ENCODE data around the gene RNF187. TPM values are rescaled to one million over a fixed set of nuclear protein-coding genes. Genes with fewer than 3 reads are reported as not detected.

Gene RNF187
- total RNA-seq = 48.0 and 53.9 TPM in 2 replicates

DNA sequence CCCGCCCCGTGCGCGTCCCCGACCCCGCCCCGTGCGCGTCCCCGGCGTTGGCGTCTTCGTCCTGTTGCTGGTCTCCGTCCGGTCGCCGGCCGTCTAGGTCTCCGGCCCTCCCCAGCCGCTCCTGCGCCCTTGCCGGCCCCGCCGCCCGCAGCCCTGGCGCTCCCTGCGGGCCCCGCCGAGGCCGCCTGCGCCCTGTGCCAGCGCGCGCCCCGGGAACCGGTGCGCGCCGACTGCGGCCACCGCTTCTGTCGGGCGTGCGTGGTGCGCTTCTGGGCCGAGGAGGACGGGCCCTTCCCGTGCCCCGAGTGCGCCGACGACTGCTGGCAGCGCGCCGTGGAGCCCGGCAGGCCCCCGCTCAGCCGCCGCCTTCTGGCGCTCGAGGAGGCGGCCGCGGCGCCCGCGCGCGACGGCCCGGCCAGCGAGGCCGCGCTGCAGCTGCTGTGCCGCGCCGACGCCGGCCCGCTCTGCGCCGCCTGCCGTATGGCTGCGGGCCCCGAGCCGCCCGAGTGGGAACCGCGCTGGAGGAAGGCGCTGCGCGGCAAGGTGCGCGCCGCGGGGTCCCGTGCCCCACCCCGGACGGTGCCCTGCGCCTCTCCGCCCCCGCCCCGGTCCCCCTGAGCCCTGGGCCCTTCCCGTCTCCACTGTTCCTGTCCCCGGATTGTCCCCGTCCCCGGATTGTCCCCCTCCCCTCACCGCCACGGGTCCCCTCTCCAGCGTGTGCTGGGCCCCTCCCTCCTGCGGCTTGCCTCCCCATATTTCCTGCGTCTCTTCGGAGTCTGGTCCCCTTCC lies at the start of gene RNF187:
Gene RNF187 (plus strand): TSS at position 47 of the 789 bp plus-strand sequence.

Other genes starting within 250 kb of the RNF187 start
- gene TRIM11, start 80.5 kb upstream of the RNF187 start, total RNA-seq = 29.4 and 38.9 TPM in 2 replicates
- gene TRIM17, start 70.5 kb upstream of the RNF187 start, total RNA-seq = 0.53 TPM in 1 of 2 replicates, not detected in the other
- 1.4 and 2.3 TPM in 2 replicates for gene RHOU, start 248.1 kb downstream of the RNF187 start, total RNA-seq